Small intestine (tissue), 7 donors: Measurements from ENCODE around the gene TRIM54. TPM values are rescaled to one million over a fixed set of nuclear protein-coding genes. Genes with fewer than 3 reads are reported as not detected.

Experiments
- DNase-seq, 2 donors: peaks; one replicate each; pipeline versions ENCODE4 v3.0.0 to v3.0.0-alpha.2; 2013
- FAIRE-seq: peaks from 2 replicates; lab custom pipeline; 2012; peaks lifted over from hg19 to GRCh38; lab: Jason Lieb, UNC
- H3K27ac ChIP-seq, 3 donors: one replicate each; pipeline ENCODE4 v1.5.1; 2013; ENCODE audit warnings: low read length in 2 of 3, mild to moderate bottlenecking in 2 of 3, control low read depth in 1 of 3, inconsistent platforms in 1 of 3, low read depth in 1 of 3, moderate library complexity in 1 of 3
- H3K27me3 ChIP-seq, 3 donors: one replicate each; pipeline ENCODE4 v1.6.1; 2013; ENCODE audit warnings: low read length in 3 of 3, inconsistent platforms in 1 of 3; ENCODE audit not compliant: control insufficient read depth in 3 of 3, insufficient read depth in 3 of 3
- H3K36me3 ChIP-seq, 3 donors: one replicate each; pipeline ENCODE4 v1.6.1; 2013; ENCODE audit warnings: low read length in 3 of 3, inconsistent platforms in 1 of 3, low read depth in 1 of 3, mild to moderate bottlenecking in 1 of 3, moderate library complexity in 1 of 3; ENCODE audit not compliant: control insufficient read depth in 3 of 3, insufficient read depth in 2 of 3
- H3K4me1 ChIP-seq, 3 donors: one replicate each; pipeline ENCODE4 v1.6.1; 2013; ENCODE audit warnings: low read length in 2 of 3, inconsistent platforms in 1 of 3, low read depth in 1 of 3, mild to moderate bottlenecking in 1 of 3, moderate library complexity in 1 of 3; ENCODE audit not compliant: control insufficient read depth in 3 of 3, insufficient read depth in 2 of 3
- H3K4me3 ChIP-seq, 3 donors: one replicate each; pipeline ENCODE4 v1.5.1; 2013; ENCODE audit warnings: low read length in 3 of 3, control low read depth in 1 of 3, inconsistent platforms in 1 of 3, low read depth in 1 of 3, mild to moderate bottlenecking in 1 of 3, moderate library complexity in 1 of 3
- H3K9me3 ChIP-seq, 2 donors: one replicate each; pipeline ENCODE4 v1.6.1; 2013; ENCODE audit warnings: low read depth in 1 of 2, low read length in 1 of 2; ENCODE audit not compliant: control insufficient read depth in 2 of 2, insufficient read depth in 1 of 2
- WGBS, 3 donors: extraction: QIAGEN DNeasy Blood & Tissue Kit; methylation state at CpG; one replicate each; pipeline ENCODE4 v1.1.7; 2013; 5-methylcytosine and 5-hydroxymethylcytosine counted together
- polyA plus RNA-seq, 4 donors: library from polyadenylated mRNA; stranded (reverse) in 3 of 4; unstranded in 1 of 4; fragments of 200-250 nt in 3 of 4; fragments of 120-200 nt in 1 of 4; gene quantifications; one replicate each; pipeline versions ENCODE4 v1.2.1 to v1.2.3, GENCODE V29; 2013
- donor health status: healthy with polysubstance abuse.
- donor health status: control.
- donor health status: control.
- donor health status: Bipolar disorder and iron deficiency.
- donor health status: healthy.

Gene TRIM54
- polyA plus RNA-seq, 4 donors = 0.31 to 5.4 (median 1.9) TPM

DNA sequence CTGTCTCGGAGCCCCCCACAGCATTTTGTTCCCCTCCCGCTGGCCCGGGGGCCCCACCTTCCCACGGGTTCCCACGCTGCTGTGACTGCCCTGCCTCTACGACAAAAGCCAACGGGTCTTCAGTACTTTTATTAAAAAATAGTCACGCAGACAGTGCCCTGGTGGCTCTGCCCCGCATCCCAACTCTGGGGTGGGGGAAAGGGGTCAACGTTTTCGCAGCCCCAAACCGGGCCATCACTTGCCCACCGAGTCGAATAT, 25.0 kb downstream of the TRIM54 start:
- FAIRE-seq (no peak), DNase-seq (no peak)
- WGBS, 3 donors = 5 to 13% (median 8%) methylated on average over 14 of the region's 14 CpGs
- Histone ChIP-seq H3K4me1 (peaks cover 0 to 14% (median 2%) of the 10 kb centered on the region in 3 donors), H3K27me3 (peaks cover 6 to 40% (median 14%) of the 10 kb centered on the region in 3 donors), H3K9me3 (no peaks in the 10 kb centered on the region), H3K27ac (no peak overlapping the region), H3K4me3 (peak overlapping the region in 1 of 3 donors; percentile 8), H3K36me3 (peaks cover 0 to 25% (median 2%) of the 10 kb centered on the region in 3 donors)

DNA sequence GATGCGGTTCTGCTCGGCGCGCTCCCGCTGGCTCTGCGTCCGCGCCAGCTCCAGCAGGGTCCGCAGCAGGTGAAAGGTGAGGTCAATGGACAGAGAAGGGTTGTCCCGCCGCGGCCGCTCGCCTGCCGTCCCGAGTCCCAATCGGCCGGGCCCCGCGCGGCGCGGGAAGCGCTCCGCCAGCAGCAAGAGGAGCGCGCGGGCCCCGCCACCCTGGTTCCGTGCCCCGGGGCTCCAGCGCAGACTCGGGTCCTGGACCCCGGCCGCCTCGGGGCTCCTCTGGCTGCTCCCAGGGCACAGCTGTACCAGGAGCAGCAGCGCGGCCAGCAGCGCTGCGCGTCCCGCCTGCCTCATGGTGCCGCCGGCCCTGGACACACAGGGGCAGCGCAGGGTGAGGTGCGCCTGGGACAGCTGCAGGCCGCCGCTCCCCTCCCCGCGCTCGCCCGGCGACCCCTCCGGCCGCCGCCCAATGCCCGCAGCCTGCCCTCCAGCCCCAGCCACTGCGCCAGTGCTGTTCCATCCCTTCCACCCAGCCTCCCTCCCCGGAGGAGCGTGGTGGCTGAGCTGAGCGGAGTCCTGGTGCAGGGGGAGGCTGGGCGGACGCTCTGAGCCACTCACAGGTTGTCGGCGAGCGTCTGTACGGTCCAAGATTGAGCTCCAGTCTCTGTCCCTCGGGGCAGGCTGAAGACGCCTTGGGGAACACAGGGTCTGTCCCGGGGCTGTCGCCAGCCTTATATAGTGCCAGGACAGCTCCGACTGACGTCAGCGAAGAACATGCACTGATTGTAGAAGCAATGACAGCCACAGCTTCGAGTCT, 25.5 kb downstream of the TRIM54 start:
- H3K4me3 ChIP-seq = peak overlapping the region in 2 of 3 donors; percentile 2 to 8
- no peak overlapping the region for H3K27ac ChIP-seq
- 14 to 18% (median 17%) methylated on average over 56 to 75 of the region's 75 CpGs for WGBS, 3 donors
- H3K27me3 ChIP-seq = peaks cover 6 to 40% (median 14%) of the 10 kb centered on the region in 3 donors
- DNase-seq = peak in 1 of 2 donors; percentile 29
- H3K9me3 ChIP-seq = no peaks in the 10 kb centered on the region
- peaks cover 0 to 29% (median 2%) of the 10 kb centered on the region in 3 donors for H3K36me3 ChIP-seq
- peaks cover 0 to 17% (median 2%) of the 10 kb centered on the region in 3 donors for H3K4me1 ChIP-seq
- no peak for FAIRE-seq

DNA sequence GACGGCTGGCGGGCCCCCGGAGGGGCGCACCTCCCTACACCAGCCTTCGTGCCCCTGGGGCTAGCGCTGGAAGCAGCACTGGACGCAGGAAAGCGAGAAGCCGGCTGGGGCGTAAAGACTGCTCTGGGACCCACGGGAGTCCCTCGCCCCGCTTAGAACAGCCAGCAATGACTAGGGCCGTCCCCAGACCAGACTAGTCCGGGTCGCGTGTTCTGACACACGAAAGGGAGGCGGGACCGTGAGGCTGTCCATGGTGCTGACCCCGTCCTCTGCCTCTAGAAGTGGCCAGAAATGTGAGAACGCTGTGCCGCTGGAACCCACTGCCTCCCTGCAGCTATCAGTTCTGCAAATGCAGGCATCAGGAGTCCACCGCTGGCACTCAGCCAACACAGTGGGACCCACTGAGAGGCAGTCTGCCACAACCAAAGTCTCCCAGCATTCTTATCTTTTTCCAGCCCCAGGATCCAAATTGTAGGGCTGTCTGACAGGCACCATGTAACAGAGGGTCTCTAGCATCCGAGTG, 26.2 kb downstream of the TRIM54 start, which contains the start of gene UCN:
UCN (minus strand) TSS at position 87 of the 523 bp plus-strand sequence. CDS start 550 bp downstream, outside the sequence.
- peak within 1 kb of the TSS in 2 of 3 donors; percentile 2 to 8 for H3K4me3 ChIP-seq
- no peak for FAIRE-seq
- peaks cover 0 to 14% (median 2%) of the 10 kb centered on the region in 3 donors for H3K4me1 ChIP-seq
- H3K27ac ChIP-seq = no peak within 1 kb of the TSS
- H3K36me3 ChIP-seq = peaks cover 0 to 29% (median 2%) of the 10 kb centered on the region in 3 donors
- H3K9me3 ChIP-seq = no peaks in the 10 kb centered on the region
- peak in 1 of 2 donors; percentile 63 for DNase-seq
- H3K27me3 ChIP-seq = peaks cover 6 to 40% (median 14%) of the 10 kb centered on the region in 3 donors
- WGBS, 3 donors = 44 to 57% (median 49%) methylated on average over 25 of the region's 25 CpGs

DNA sequence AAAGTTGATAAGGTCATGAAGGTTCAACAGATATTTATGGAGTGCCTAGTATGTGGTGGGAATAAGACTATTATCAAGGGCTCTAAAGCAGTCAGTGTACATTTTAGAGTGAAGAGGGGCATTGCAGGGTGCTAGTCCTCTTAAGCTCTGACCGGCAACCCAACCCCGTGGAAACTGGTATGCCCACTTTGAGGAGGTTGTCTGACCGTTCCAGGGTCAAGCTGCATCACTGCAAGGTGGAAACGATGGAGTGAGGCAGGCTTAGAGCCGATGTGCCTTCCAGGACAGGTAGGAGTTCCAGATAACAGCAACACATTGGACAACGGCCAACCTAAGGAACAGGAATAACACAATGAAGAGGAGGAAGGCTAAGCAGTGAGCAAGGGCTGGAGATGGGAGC, 27.4 kb downstream of the TRIM54 start:
- FAIRE-seq (no peak), DNase-seq (no peak)
- Histone ChIP-seq H3K4me1 (peaks cover 0 to 14% (median 2%) of the 10 kb centered on the region in 3 donors), H3K27me3 (peaks cover 6 to 39% (median 14%) of the 10 kb centered on the region in 3 donors), H3K27ac (no peak overlapping the region), H3K4me3 (no peak overlapping the region), H3K9me3 (no peaks in the 10 kb centered on the region), H3K36me3 (peaks cover 0 to 31% (median 2%) of the 10 kb centered on the region in 3 donors)
- WGBS, 3 donors = 66 to 89% (median 74%) methylated on average over 6 of the region's 6 CpGs

DNA sequence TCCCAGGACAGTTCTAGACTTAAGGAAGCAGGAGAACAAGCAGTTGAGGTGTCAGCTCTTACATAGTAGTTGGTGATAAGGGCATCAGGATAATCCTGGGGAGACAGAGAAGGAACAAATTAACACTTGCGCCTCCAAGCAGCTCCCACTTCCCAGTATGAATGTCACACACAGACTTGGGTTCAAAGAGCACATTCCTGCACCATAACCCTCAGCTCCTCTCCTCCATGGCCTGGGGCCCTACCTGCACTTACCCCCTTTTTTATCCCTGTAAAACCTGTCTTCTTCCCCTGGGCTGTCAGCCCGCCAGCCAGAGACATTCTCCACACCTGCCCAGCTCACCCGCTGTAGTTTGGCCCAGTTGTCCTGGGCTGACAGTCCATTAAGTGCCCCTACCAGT, 29.9 kb downstream of the TRIM54 start:
- H3K4me3 ChIP-seq = no peak overlapping the region
- H3K9me3 ChIP-seq = no peaks in the 10 kb centered on the region
- WGBS, 3 donors = 96 to 98% (median 96%) methylated on average over 3 of the region's 3 CpGs
- peaks cover 0 to 50% (median 2%) of the 10 kb centered on the region in 3 donors for H3K36me3 ChIP-seq
- H3K27me3 ChIP-seq = peaks cover 6 to 14% (median 8%) of the 10 kb centered on the region in 3 donors
- DNase-seq (no peak), FAIRE-seq (no peak)
- peaks cover 0 to 4% (median 0%) of the 10 kb centered on the region in 3 donors for H3K4me1 ChIP-seq
- no peak overlapping the region for H3K27ac ChIP-seq

DNA sequence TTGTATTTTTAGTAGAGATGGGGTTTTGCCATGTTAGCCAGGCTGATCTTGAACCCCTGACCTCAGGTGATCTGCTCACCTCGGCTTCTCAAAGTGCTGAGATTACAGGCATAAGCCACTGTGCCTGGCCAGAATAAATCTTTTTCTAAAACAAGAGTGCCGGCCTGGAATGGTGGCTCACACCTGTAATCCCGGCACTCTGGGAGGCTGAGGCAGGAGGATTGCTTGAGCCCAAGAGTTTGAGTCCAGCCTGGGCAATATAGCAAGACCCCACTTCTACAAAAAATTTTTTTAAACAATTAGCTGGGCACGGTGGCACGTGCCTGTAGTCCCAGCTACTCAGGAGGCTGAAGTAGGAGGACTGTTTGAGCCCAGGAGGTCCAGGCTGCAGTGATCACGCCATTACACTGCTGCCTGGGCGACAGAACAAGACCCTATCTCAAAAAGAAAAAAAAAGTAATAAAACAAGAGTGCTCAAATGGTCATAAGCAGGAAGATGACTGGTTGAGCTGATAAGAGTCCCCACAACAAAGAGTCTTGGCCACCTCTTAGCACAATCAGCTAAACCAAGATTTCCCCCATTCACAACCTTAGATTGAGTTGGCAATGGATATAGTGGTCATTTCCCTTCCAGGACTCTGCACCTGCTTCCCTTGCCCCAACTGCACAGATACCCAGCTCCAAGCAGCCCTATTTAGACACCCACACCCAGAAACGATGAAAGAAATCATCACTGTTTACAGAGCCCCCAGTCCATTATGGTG, 31.8 kb downstream of the TRIM54 start:
- Histone ChIP-seq H3K4me3 (no peak overlapping the region), H3K27me3 (no peaks in the 10 kb centered on the region), H3K36me3 (peaks cover 0 to 47% (median 2%) of the 10 kb centered on the region in 3 donors), H3K4me1 (peaks cover 0 to 4% (median 0%) of the 10 kb centered on the region in 3 donors), H3K9me3 (no peaks in the 10 kb centered on the region), H3K27ac (no peak overlapping the region)
- 85 to 92% (median 91%) methylated on average over 8 of the region's 8 CpGs for WGBS, 3 donors
- FAIRE-seq = no peak
- no peak for DNase-seq

DNA sequence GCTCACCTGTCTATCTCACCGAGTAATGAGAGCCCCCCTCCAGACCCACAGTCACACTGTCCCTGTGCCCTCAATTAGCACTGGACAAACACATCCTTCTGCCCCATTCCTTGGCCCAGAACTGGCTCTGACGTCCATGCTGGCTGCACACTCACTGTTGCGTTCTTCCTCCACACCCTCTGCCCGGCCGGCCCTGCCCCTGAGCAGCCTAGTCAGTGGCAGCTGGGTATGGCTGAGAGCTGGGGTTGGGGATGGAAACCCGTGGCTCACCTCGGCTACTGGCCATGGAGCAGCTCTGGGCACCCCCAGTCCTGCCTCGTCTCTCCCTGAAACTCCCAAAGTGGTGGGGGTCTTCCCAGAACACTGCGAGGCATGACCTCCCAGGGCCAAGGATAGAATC, 32.5 kb downstream of the TRIM54 start:
- no peak for FAIRE-seq
- Histone ChIP-seq H3K9me3 (no peaks in the 10 kb centered on the region), H3K4me1 (peaks cover 0 to 4% (median 0%) of the 10 kb centered on the region in 3 donors), H3K4me3 (no peak overlapping the region), H3K27me3 (no peaks in the 10 kb centered on the region), H3K27ac (no peak overlapping the region), H3K36me3 (peaks cover 0 to 45% (median 2%) of the 10 kb centered on the region in 3 donors)
- DNase-seq = no peak
- 89 to 90% (median 90%) methylated on average over 9 of the region's 9 CpGs for WGBS, 3 donors

DNA sequence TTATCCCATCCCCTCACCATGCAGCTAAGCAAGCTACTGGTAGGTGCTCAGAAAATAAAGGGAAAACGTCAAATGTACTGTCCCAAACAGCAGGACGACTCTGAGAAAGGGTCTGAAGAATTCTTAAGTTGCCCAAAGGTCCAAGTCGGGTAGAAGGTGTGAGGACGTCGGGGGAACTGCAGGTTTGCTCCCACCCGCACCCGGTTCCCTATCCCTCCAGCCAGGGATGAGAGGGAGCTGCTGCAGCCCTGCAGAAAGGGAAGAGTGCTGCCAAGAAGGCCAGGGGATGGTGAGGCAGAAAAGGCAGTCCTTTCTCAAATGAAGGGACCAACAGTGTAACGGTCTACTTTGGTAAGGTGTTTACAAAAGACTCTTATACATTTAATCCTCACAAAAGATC, 32.9 kb downstream of the TRIM54 start:
- H3K9me3 ChIP-seq = no peaks in the 10 kb centered on the region
- peaks cover 0 to 43% (median 2%) of the 10 kb centered on the region in 3 donors for H3K36me3 ChIP-seq
- FAIRE-seq = no peak
- H3K27me3 ChIP-seq = no peaks in the 10 kb centered on the region
- 81 to 89% (median 85%) methylated on average over 8 of the region's 8 CpGs for WGBS, 3 donors
- peaks cover 0 to 4% (median 0%) of the 10 kb centered on the region in 3 donors for H3K4me1 ChIP-seq
- H3K27ac ChIP-seq = no peak overlapping the region
- no peak overlapping the region for H3K4me3 ChIP-seq
- DNase-seq = no peak
